Measurements from ENCODE around the gene CYP19A1. TPM values are rescaled to one million over a fixed set of nuclear protein-coding genes. Genes with fewer than 3 reads are reported as not detected.

The CYP19A1 gene
- total RNA-seq, 1 donor from 2014 or later, result 0.07 TPM

DNA sequence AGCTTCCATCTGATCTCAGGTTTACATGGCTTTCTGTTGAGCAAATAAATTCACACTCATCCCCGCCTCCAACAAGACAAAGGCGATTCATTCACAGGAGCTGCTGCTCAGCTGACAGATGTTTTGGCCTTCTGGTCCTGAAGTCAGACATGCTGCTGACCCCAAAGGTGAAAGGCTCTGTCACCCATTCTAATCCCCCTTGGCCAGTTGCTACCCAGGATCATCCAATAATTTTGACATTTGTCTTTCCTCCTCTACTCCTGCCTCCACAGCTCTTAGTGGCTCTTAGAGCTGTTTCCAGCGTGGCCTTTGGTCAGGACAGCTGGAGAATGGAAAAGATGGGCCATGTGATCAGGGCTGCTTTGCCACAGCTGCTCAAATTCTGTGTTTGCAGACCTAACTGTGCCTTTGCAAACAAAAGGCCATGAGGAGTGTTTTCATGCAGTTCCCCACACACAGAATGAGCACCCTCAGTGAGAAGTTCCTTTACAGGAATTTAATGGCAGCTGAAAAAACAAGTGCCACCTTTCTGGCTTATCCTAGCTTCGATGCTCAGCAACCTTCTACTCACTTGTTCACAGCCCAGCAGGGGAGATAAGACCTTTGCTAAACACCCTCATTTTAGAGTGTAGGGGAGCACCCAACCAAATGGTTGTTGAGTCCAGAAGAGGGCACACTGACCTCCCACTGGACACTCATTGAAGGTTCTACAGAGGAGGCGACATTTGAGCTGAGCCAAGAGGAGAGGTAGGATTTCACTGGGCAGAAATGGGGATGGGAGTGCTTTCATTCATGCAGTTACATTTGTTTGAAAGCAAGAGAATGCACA lies 39.0 kb downstream of the CYP19A1 start:
- intact Hi-C loops (cut with micrococcal nuclease), result no loop called here

DNA sequence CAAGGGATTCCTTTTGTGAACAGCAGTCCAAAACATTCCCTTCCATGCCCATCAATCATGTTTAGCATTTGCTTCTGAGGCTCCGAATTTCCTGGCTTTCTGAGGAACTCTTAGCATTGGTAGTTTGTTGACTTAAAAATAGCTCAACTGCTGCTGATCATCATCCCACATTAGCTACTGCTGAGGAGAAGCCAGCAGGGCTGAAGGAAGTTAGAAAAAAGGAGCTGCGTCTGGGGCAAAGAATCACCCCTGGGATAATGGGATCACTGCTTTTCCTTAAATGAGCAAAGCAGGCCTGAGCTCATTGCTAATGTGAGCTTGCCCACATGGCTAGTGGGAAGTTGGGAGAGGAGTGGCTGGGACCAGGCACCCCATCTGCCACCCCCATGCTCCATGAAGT lies 39.8 kb downstream of the CYP19A1 start:
- intact Hi-C loops (cut with micrococcal nuclease), result no loop called here

DNA sequence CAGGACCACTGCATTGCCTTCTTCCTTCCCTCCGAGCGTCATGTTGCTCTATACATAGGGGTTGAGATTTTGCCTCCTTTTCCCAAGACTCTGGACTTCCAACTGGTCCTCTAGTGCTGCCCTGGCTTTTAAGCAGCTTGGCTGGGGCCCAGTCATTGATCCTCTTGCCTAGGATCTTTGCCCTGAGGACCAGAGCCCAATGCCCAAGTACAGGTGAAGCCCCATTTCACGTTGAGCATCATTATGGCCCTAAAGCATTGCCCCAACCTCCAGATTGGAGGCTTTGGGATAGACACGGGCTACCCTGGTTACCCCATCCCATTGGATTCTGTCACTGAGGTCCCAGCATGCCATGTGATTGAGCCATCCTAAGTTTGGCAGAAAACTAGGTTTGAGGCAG lies 47.7 kb downstream of the CYP19A1 start:
- intact Hi-C loops (cut with micrococcal nuclease), result no loop called here

DNA sequence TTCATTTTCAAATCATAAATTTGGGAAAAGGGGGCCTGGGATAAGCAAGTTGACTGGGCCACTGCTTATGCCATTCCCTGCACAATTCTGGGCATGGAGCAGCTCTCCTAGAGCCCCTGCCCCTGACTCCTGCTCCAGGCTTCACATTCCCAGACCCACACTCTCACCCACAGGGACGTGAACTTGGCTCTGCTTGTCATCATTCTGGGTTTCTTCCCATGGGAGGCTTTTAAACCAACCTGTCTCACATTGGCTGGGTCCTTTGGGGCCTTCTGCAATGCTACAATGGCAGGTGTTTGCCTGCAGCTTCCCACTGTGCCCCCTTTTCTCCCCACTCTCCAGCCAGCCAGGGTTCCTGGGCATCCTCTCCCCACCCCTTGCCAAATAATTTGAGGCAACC lies 49.1 kb downstream of the CYP19A1 start:
- intact Hi-C loops (cut with micrococcal nuclease), result no loop called here

DNA sequence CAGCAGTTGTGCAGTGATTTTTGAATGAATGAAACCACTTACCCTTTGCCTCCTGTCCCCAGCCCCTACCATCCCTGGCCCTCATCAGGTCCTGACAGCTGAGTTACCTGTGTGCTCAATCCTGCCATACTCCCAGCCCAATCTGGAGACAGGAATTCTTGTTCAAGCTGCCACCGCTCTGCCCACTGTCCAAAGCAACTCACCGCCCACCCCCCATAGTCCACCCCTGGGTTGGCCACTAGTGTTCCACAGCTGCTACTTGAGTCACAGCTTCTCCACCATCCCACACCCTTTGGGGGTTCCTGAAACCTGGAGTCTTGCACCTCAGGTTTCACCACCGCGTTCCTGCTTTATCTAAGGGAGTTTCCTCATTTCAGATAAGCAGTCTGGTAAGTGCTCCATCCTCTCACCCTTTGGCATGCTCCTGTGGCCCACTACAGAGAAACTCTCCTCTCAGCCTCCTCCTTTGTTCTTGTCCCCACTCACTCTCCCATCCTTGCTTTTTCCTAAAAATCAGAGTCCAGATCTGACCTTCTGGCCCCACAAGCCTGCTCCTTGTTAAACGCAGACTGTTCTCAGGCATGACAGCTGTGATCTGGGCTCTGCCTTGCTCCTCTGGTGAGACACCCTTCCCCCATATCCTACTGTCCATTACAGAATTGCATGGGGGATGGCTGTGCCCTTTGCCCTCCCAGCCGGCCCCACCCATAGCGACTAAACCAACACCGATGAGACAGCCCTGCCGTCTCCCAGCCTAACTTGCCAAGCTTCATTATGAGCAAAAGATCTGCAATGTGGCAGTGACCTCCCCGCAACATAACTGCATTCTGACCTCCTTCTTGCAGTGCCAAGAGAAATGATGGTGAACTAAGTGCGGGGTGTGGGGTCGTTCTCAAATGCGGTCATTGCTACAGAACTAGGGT lies 50.0 kb downstream of the CYP19A1 start:
- intact Hi-C loops (cut with micrococcal nuclease), result no loop called here

DNA sequence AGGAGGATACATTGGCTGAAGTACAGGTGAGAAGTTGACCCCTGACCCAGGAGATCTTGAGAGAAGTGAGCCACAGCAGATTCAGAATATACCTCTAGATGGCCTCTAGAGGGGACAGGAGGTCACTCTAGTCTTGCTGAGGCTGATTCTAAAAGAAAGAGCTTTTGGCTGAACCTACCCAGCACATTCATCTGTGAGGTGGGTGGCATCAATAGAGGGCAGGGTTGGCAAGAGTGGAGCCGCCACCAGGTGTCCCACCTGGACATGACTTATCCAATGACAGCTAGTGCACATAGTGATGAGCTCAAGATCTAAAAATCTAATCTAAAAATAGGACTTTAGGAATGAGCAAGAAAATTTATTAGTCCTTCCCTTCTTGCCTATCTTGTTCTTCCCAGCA lies 51.6 kb downstream of the CYP19A1 start:
- intact Hi-C loops (cut with micrococcal nuclease), result no loop called here

DNA sequence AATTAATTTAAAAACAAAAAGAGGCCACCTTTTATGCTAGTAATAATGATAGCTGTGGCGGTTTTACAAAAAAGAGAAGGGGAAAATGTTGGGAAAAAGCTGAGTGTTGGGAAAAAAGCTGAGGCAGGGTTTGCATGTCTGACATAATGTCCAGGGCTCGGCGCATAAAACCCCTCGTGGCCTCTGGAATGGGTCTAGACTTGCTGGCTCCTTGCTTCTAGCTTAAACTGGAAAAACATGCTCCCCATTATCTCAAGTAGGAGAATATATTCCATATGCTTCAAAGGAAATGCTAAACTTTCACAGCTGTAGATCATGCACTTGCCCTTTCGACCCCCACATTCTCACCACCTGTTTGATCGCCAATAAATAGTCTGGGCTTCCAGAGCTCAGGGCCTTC lies 53.0 kb downstream of the CYP19A1 start:
- intact Hi-C loops (cut with micrococcal nuclease), result no loop called here

DNA sequence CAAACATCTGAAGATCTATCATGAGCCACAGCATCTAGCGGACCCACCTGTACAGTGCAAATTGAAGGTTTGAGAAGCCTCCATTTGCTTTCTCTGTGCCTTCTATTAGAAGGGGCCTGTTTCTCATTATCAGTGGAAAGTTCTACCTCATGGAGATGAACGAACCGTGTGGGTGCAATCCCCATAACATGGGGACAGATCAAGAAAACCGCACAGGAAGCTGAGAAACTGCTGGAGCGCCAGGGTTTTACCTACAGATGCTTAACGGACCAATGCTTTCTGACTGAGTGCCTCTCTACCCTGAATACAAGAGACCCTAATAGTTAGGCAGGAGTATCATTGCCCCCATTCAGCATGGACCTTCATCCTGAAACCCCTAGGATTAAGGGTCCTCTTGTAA lies 53.5 kb downstream of the CYP19A1 start:
- intact Hi-C loops (cut with micrococcal nuclease), result no loop called here

DNA sequence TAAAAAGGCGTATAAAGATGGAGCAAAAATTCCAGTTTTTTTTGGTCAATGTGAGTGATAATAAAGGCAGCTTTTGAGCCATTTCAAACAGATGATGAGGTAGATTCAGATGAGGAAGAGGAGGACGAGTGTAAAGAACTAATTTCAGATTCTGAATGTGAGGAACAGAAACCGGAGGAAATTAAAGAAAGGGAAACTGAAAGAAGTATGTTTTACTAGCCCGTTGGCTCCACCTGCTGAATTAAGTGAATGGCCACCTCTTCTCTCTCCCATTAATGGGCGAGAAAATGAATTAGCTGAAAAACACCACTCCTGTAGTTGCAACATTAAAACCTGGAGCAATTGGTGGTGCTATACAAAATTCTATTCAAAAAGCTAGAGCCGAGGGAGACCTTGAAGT lies 55.4 kb downstream of the CYP19A1 start:
- intact Hi-C loops (cut with micrococcal nuclease), result loop anchor here (1.0 to 2.0 kb wide), 2 partner anchors 54 to 120 kb away; no protein-coding TSS in a partner anchor

DNA sequence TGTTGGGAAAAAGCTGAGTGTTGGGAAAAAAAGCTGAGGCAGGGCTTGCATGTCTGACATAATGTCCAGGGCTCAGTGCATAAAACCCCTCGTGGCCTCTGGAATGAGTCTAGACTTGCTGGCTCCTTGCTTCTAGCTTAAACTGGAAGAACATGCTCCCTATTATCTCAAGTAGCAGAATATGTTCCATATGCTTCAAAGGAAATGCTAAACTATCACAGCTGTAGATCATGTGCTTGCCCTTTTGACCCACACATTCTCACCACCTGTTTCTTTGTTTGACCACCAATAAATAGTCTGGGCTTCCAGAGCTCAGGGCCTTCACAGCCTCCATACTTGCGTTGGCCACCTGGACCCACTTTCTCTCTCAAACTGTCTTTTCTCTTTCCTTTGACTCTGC lies 56.2 kb downstream of the CYP19A1 start:
- intact Hi-C loops (cut with micrococcal nuclease), result loop anchor here (2.0 kb wide), 1 partner anchor 53 kb away; no protein-coding TSS in a partner anchor

DNA sequence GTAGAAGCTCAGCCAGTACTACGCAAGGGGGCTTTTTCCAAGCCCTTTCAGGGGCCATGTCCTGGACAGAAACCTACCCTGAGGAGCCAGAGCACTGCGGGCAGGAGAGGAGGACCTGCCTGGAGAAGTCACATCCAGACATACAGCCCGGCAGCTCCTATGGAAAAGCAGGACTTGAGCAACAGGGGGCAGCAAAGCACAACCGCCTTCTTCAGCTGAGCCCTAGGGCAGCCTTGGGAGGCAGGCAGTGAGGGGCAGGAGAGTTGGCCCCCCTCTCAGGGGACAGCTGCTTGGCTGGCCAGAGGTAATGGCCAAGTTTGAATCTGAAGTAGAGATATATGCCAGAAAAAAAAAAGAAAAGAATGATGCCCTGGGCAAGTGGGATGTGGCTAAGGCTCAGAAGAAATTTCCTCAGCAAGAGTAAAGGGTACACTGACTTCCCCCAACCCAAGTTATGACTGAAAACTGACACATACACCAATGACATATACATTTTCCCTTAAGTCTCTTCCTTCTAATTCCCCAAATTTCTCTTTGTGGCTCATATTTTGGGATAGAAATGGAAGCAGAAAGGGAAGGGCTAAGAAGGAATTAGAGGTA lies 56.9 kb downstream of the CYP19A1 start:
- intact Hi-C loops (cut with micrococcal nuclease), result loop anchor here (2.0 kb wide), 1 partner anchor 101 kb away; no protein-coding TSS in a partner anchor

DNA sequence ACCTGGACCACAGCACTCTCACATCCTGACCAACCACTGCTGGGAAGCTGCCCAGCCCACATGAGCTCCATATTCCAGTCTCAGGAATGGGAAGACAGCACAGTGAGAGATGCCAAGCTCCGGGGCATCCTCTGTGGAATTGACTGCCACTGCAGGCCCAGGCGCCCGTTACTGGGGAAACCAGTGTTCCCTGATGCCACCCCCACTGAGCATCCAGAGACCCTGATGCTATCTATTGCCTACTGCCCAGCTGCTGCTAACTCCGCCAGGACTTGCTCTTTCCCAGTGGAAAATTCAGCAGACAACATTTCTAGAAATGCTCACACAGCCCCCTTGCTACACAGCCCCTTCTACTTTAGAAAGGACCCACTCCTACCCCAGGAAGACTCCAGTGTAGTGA lies 57.6 kb downstream of the CYP19A1 start:
- intact Hi-C loops (cut with micrococcal nuclease), result loop anchor here (2.0 kb wide), 1 partner anchor 102 kb away; no protein-coding TSS in a partner anchor

DNA sequence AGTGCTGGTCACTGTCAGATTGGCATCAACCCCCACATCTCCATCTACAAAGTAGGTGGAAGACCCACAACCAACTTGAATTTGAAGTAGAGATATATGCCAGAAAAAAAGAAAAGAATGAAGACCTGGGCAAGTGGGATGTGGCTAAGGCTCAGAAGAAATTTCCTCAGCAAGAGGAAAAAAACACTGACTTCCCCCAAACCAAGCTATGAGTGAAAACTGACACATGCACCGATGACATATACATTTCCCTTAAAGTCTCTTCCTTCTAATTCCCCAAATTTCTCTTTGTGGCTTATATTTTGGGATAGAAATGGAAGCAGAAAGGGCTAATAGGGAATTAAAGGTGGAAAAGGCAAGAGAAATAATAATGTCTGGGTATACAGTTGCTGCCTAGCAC lies 59.0 kb downstream of the CYP19A1 start:
- intact Hi-C loops (cut with micrococcal nuclease), result no loop called here

DNA sequence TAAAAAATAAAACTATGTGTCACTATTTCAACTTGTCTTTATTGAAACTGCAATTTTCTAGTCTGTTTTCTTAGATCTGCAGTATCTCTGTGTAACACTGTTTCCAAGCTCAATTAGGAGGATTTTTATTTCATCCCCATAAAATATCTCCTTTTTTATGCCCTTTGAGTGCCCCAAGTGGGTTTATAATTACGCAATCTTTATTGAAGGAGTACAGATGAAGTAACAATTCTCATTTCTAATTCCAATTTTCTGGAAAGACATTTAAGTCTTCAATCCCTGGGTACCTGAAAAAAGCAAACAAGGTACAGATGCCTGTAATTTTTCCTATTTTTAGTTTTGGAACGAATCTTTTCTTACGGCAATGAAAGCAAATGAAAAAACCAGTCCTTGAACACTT lies 61.3 kb downstream of the CYP19A1 start:
- intact Hi-C loops (cut with micrococcal nuclease), result no loop called here

DNA sequence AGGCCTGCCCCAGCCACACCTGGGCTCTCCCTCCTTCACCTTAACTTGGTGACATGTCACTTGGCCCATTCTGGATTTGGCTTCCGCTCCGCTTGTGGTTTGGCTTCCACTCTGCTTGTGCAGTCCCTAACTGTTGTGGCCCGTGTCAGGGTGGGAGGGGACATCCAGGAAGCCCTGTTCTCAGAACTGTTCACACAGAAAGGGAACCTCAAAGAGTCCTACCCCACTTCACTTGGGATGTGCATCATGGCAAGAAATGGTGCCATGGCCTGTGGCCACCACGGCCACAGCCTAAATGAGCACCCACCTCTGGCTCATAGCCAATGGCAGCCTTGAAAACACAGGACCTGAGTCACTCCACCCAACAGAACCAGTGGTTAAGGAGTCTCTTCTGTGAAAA lies 63.4 kb downstream of the CYP19A1 start:
- intact Hi-C loops (cut with micrococcal nuclease), result no loop called here

DNA sequence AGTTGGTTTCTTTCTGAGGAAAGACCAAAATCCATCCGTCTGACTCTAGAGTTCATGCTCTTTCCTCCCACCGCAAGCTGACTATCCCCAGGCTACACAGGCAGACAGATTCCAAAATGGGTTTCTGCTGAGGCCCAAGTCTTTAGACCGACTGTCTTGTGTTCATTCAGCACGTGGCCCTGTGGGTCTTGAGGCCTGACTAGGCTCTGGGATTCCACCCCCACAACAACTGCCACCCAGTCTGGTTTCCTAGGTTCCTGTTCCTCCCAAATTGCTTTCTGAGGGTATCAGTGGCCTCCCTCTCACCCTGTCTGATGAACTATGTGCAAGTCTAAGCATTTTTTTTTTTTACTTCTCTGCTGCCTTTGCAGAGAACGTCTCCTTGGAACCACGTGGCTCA lies 67.7 kb downstream of the CYP19A1 start:
- intact Hi-C loops (cut with micrococcal nuclease), result no loop called here

DNA sequence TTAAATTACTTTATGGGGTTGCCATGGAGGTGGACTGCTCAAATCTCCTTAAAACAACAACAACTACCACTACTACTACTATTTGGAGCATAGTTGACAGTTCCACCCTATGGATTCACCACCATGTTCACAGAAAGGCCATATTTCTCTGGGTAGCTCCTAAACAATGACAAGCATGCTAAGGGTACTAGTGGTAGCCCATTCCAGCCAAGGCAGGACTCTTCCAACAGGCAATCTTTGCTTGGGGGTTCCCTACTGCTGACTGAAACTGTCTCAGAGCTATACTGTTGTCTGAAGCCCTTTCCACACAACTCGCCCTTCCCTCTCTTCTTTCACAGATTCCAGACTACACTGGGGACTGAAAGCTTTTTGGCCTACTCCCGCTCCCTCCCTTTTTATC lies 68.9 kb downstream of the CYP19A1 start:
- intact Hi-C loops (cut with micrococcal nuclease), result no loop called here

DNA sequence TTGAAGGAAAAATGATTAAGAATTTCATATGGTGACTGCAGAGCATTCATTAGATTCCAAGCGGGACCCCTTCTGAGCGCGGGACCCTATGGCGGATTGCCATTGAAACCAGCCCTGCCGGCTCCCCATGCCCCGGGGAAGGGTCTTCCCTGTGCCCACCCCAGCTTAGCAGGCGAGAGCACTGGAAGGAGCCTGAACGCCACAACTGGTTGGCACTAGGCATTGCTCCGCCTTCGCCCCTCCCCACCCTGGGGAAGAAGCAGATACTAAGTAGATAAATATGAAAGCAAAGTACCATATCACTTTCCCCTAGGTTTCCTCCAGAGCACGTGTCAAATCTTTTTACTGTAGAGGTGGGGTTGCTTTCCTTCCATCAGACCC lies 70.7 kb downstream of the CYP19A1 start:
- intact Hi-C loops (cut with micrococcal nuclease), result no loop called here

DNA sequence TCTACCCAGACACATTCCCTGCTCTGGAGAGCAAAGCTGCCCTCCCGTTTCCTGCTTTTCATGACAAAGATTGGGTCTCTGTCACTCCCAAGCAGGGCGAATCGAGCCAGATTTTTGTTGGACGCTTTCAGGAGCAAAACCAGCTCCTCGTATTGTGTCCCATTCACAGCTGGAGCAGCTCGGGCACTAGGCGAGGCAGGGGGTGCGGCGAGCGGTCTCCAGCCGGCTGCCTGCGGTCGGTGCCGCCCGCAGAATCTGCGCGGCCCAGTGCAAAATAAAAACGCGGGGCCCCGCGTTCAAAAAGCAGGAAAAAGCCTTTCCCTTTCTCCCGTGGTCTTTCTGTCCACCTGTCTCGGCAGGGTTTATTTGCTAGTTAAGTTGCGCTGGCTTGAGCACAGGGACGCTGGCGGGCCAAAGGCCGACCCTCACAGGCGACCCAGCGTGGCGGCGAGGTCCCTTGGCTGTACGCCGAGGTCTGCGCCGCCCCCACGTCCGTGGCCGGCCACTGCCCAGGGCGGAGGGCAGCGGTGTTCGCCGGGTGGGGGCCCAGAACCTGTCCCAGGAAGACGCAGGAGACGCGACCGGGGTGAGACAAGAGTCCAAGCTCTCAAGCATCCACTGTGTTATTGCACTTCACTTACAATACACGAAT lies 71.2 kb downstream of the CYP19A1 start:
- intact Hi-C loops (cut with micrococcal nuclease), result no loop called here

DNA sequence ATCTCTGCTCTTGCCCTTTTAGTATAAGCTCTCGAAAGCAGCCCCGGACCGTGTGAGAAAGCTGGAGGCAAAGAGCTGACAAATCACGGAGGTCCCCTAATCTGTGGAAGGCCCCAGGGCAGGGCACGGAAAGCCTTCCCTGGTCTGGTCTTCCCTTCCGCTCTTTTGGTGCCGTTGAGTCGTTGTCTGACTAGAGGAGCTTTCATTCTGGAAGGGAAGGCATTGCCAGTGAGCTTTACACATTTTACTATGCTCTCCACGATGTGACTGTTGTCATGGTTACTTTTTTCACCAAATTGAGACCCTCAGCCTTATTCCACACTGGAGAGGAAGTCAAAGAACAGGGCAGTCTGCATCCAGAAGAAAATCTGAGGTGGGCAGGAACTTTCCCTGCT lies 71.7 kb downstream of the CYP19A1 start:
- intact Hi-C loops (cut with micrococcal nuclease), result no loop called here

DNA sequence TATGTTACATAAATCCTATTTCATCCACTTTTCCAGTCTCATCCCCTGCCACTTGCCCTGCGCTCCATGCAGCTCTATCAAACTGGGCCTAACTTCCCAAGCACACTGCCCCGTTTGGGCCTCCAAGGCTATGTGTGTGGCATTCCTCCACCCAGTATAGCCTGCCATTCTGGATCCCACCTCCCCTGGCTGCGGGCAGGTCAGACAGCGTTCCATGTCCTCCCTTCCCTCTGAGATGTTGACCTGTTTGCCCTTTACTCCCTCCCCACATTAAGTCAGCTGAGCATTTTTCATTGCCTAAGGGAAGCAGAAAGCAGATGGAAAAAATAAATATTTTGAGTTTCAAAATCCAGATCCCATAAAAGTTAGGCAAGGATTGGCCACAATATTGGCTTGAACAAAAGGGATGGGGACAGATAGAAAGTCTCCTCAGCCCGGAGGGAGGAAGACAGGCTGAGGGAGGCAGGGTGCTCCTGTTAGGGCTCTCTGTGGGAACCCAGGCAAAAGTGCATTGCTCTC lies 73.3 kb downstream of the CYP19A1 start:
- intact Hi-C loops (cut with micrococcal nuclease), result no loop called here
